HG02852 (cell line): Measurements from ENCODE around the gene TTC33.

Source experiments
- ATAC-seq: cut with Tn5 transposase; IDR thresholded peaks from one replicate; pipeline ENCODE4 v1.9.1; 2021; ENCODE audit warnings: mild to moderate bottlenecking, moderate library complexity; ENCODE audit not compliant: unreplicated experiment

TTC33 gene

GRCh38 chr5:40780858-40781257 lies 25.1 kb upstream of the TTC33 start:
- no peak for ATAC-seq

GRCh38 chr5:40780199-40780598 lies 24.4 kb upstream of the TTC33 start:
- no peak for ATAC-seq

- no peak for ATAC-seq
Measured at GRCh38 chr5:40779561-40779960, 23.8 kb upstream of the TTC33 start.

- no peak for ATAC-seq
Measured at GRCh38 chr5:40778133-40778532, 22.4 kb upstream of the TTC33 start.

GRCh38 chr5:40776658-40776977 lies 20.9 kb upstream of the TTC33 start:
- ATAC-seq: no peak

- no peak for ATAC-seq
Measured at GRCh38 chr5:40775846-40776657, 20.3 kb upstream of the TTC33 start.

GRCh38 chr5:40775085-40775845 lies 19.5 kb upstream of the TTC33 start:
- no peak for ATAC-seq

GRCh38 chr5:40774623-40775022 lies 18.9 kb upstream of the TTC33 start:
- no peak for ATAC-seq

GRCh38 chr5:40770764-40771163 lies 15.0 kb upstream of the TTC33 start:
- no peak for ATAC-seq

- no peak for ATAC-seq
Measured at GRCh38 chr5:40762705-40763104, 6.9 kb upstream of the TTC33 start.

- no peak for ATAC-seq
Measured at GRCh38 chr5:40757400-40757799, 1.6 kb upstream of the TTC33 start.

- peak; percentile 81 for ATAC-seq
Measured at GRCh38 chr5:40755093-40755406, 711 bp downstream of the TTC33 start.

- ATAC-seq: peak; percentile 12
Measured at GRCh38 chr5:40754381-40755092, 1.2 kb downstream of the TTC33 start.

- no peak for ATAC-seq
Measured at GRCh38 chr5:40746703-40747102, 9.1 kb downstream of the TTC33 start.

GRCh38 chr5:40743771-40744170 lies 12.0 kb downstream of the TTC33 start:
- no peak for ATAC-seq

- ATAC-seq: no peak
Measured at GRCh38 chr5:40738502-40738901, 17.3 kb downstream of the TTC33 start.

- no peak for ATAC-seq
Measured at GRCh38 chr5:40736103-40736875, 19.5 kb downstream of the TTC33 start.

GRCh38 chr5:40735609-40736008 lies 20.2 kb downstream of the TTC33 start:
- no peak for ATAC-seq

GRCh38 chr5:40734986-40735385 lies 20.8 kb downstream of the TTC33 start:
- no peak for ATAC-seq

GRCh38 chr5:40733879-40734563 lies 21.7 kb downstream of the TTC33 start:
- ATAC-seq: no peak

- ATAC-seq: no peak
Measured at GRCh38 chr5:40733434-40733833, 22.3 kb downstream of the TTC33 start.
